HepG2 (cell line): ENCODE measurements around the gene PEAK1. TPM values are rescaled to one million over a fixed set of nuclear protein-coding genes. Genes with fewer than 3 reads are reported as not detected.

Experiments
- ATAC-seq: fragments of 200-7000 bp; cut with Tn5 transposase; 3 replicates; pipeline ENCODE4 v1.9.1; 2020; ENCODE audit warnings: mild to moderate bottlenecking, moderate library complexity
- BruUV-seq: library from RNA; stranded (reverse); fragments of 400-500 nt; replicated peaks from 2 replicates; lab custom pipeline; 2021; lab: Mats Ljungman, UMichigan
- CTCF ChIA-PET: fragments of 300-600 bp; formaldehyde crosslinking; extraction: SDS; loops from one replicate; lab custom pipeline; 2021; ENCODE audit warnings: low total read pairs, inconsistent platforms, low intra/inter-chr PET ratio; lab: Yijun Ruan, JAX
- POLR2A ChIA-PET: fragments of 350-600 bp; sonication (Branson Sonifier 250); formaldehyde crosslinking; loops from one replicate; lab custom pipeline; 2020; ENCODE audit warnings: antibody characterized with exemption, inconsistent platforms; lab: Yijun Ruan, JAX
- DNase-seq: peaks from one replicate; pipeline ENCODE4 v3.0.0-alpha.2; 2015; ENCODE audit warnings: low spot score
- FAIRE-seq: peaks from 3 replicates; lab custom pipeline; 2011; peaks lifted over from hg19 to GRCh38; lab: Jason Lieb, UNC
- H2AFZ ChIP-seq: one replicate; pipeline ENCODE4 v1.6.1; 2011; ENCODE audit warnings: low read length, inconsistent platforms
- H3K27ac ChIP-seq: fragments of 300-600 bp; 3 replicates; pipeline ENCODE4 v1.8.0; 2011; ENCODE audit warnings: mixed run types, mild to moderate bottlenecking, mixed read lengths, low read length, inconsistent platforms; ENCODE audit not compliant: insufficient read depth; ENCODE audit errors: extremely low read length
- H3K27me3 ChIP-seq, 2 experiments: fragments of 200-600 bp in 1 of 2; 2 replicates in 1 of 2; 3 replicates in 1 of 2; pipeline versions ENCODE4 v1.6.0 to v1.8.0; 2011; ENCODE audit warnings: low read length in 2 of 2, mild to moderate bottlenecking in 2 of 2, moderate library complexity in 2 of 2, inconsistent platforms in 1 of 2; ENCODE audit not compliant: insufficient read depth in 2 of 2, control insufficient read depth in 1 of 2
- H3K36me3 ChIP-seq, 2 experiments: fragments of 200-600 bp in 1 of 2; replicated peaks in 1 of 2; 2 replicates in 1 of 2; 3 replicates in 1 of 2; pipeline versions ENCODE4 v1.5.1 to v1.8.0; 2011; ENCODE audit warnings: low read length in 2 of 2, inconsistent platforms in 1 of 2; ENCODE audit not compliant: insufficient read depth in 2 of 2, control insufficient read depth in 1 of 2
- H3K4me1 ChIP-seq: 2 replicates; pipeline ENCODE4 v1.5.1; 2012; ENCODE audit warnings: low read length, inconsistent platforms; ENCODE audit not compliant: insufficient read depth
- H3K4me2 ChIP-seq: 2 replicates; pipeline ENCODE4 v1.6.0; 2011; ENCODE audit warnings: low read depth, low read length, inconsistent platforms
- H3K4me3 ChIP-seq, 3 experiments: fragments of 200-600 bp in 1 of 3; sonication (generic), shearing (Covaris generic) in 1 of 3; replicated peaks in 1 of 3; 2 replicates each; pipeline ENCODE4 v1.5.1; 2011 to 2016; ENCODE audit warnings: low read length in 3 of 3, inconsistent platforms in 2 of 3, low read depth in 2 of 3, mild to moderate bottlenecking in 2 of 3, control low read depth in 1 of 3, mixed read lengths in 1 of 3; ENCODE audit not compliant: insufficient read depth in 1 of 3
- H3K79me2 ChIP-seq: one replicate; pipeline ENCODE4 v1.6.1; 2011; ENCODE audit warnings: low read length, inconsistent platforms; ENCODE audit not compliant: insufficient read depth
- H3K9ac ChIP-seq: 2 replicates; pipeline ENCODE4 v1.6.0; 2011; ENCODE audit warnings: mild to moderate bottlenecking, low read depth, low read length, inconsistent platforms; ENCODE audit not compliant: insufficient read depth
- H3K9me3 ChIP-seq: 2 replicates; pipeline ENCODE4 v1.5.1; 2012; ENCODE audit warnings: mild to moderate bottlenecking, low read length
- H4K20me1 ChIP-seq: 2 replicates; pipeline ENCODE4 v1.6.0; 2011; ENCODE audit warnings: inconsistent platforms, mild to moderate bottlenecking, low read length, moderate library complexity; ENCODE audit not compliant: insufficient read depth
- NFE2L2 ChIP-seq: fragments of 150-350 bp; IDR thresholded peaks from 2 replicates; pipeline ENCODE4 v1.6.1; 2014; ENCODE audit warnings: low read length
- REST ChIP-seq, 2 experiments: IDR thresholded peaks; 2 replicates each; pipeline ENCODE4 v1.6.1; 2011 to 2012; ENCODE audit warnings: low read length in 2 of 2, borderline replicate concordance in 1 of 2, low read depth in 1 of 2, mild to moderate bottlenecking in 1 of 2, moderate library complexity in 1 of 2
- SAFB2 ChIP-seq: sonication (generic); formaldehyde crosslinking; IDR thresholded peaks from 2 replicates; pipeline ENCODE4 v1.5.1; 2020; ENCODE audit warnings: missing genetic modification reagents, low read depth, mild to moderate bottlenecking, borderline replicate concordance
- WGBS: methylation state at CpG from one replicate; pipeline ENCODE4 v1.1.6; 2017; ENCODE audit warnings: low lambda C conversion rate; 5-methylcytosine and 5-hydroxymethylcytosine counted together
- in situ Hi-C: cut with HindIII; loops from 2 replicates; pipeline ENCODE4 v1.10.0; 2017; ENCODE audit warnings: low pct_unique_long_range_greater_than_20kb; ENCODE audit not compliant: extremely low pct_ligation_motif_present
- intact Hi-C: fragments of 100-400 bp; cut with micrococcal nuclease; formaldehyde crosslinking; loops from one replicate; pipeline ENCODE4 v1.10.0; 2022; ENCODE audit not compliant: unreplicated experiment
- polyA plus RNA-seq, 8 experiments: library from polyadenylated mRNA; depleted of rRNA in 3 of 8; stranded (reverse) in 7 of 8; unstranded in 1 of 8; fragments of >200 nt; fragmentation: Illumina TruSeq in 4 of 8; extraction: Trizol in 4 of 8; gene quantifications; 2 replicates each; pipeline versions ENCODE4 v1.2.1 to v1.2.3, GENCODE V29; 2011 to 2016; ENCODE audit warnings: low read depth in 4 of 8, missing spikeins in 1 of 8, mixed read lengths in 1 of 8; ENCODE audit not compliant: insufficient read depth in 1 of 8
- total RNA-seq, 5 experiments: library from RNA; depleted of rRNA; stranded (reverse); fragments of >200 nt; fragmentation: Illumina TruSeq; extraction: Trizol; gene quantifications; 2 replicates each; pipeline ENCODE4 v1.2.3, GENCODE V29; 2016; ENCODE audit warnings: low read depth in 1 of 5

The PEAK1 gene
- total and polyA plus RNA-seq, 2 of the 13 experiments (the other 11 are each of a cell fraction or from before 2014, with no cell fraction given), result 6.0 to 6.6 TPM

DNA sequence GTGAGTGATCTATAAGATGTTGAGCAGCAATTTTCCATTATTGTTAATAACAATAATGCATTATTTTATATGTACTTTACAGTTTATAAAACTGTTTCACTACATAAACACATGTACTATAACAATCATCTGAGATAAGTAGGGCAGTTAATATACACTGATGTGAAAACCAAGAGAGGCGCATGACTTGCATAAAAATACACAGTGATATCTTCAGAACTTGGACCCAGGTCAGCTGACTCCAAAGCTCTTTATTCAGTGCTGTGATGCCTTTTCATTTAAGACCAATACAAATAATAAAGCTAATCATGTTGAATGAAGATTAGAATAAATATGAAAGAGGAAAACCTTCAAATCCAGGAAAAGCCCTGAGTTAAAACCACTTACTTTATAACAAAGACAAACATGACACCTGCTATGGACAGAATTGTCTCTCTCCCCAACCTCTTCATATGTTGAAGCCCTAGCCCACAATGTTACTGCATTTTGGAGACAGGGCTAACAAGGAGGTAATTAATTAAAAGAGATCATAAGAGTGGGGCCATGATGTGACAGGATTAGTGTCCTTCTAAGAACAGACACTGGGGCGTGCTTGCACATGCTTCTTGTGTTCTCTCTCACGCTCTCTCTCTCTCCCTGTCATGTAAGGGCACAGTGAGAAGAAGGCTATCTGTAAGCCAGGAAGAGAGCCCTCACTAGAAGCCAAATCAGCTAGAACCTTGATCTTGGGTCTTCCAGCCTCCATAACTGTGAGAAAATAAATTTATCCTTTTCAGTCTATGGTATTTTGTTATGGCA, 293.2 kb downstream of the PEAK1 start:
- Histone ChIP-seq H4K20me1 (no peaks in the 10 kb centered on the region), H3K4me2 (no peak overlapping the region), H3K4me3 (no peak overlapping the region), H3K79me2 (no peaks in the 10 kb centered on the region), H3K4me1 (no peaks in the 10 kb centered on the region), H3K9me3 (no peaks in the 10 kb centered on the region), H3K27me3 (no peaks in the 10 kb centered on the region), H3K27ac (no peak overlapping the region), H3K36me3 (no peaks in the 10 kb centered on the region; a peak in 1 of 5 replicates), H2AFZ (no peak overlapping the region), H3K9ac (no peak overlapping the region)
- in situ Hi-C loops, result no loop called here
- no peak for TF ChIP-seq REST (IDR thresholded peaks at IDR 0.05; ENCODE audit: borderline replicate concordance in 1 of 2, low read depth in 1 of 2, low read length in 2 of 2)
- TF ChIP-seq SAFB2 (CRISPR knock-in tag), result no peak
- peak; percentile 45; the same call in 1 of the 2 replicates for TF ChIP-seq NFE2L2
- WGBS, result 99% methylated on average over 3 of the region's 3 CpGs
- intact Hi-C loops, result no loop called here
- ChIA-PET CTCF (no interaction called here), POLR2A (no interaction called here)
- FAIRE-seq (no peak), ATAC-seq (no peak), DNase-seq (no peak)
- no TSS peak for BruUV-seq
